ENCODE measurements around the gene ACTR3C.

GRCh38 chr7:150340024-150340749, 16.8 kb upstream of the ACTR3C start:
- TF ChIP-seq EZH2phosphoT487 (IDR thresholded peaks at IDR 0.05; ENCODE audit: unreplicated experiment) = no peak
- no peak for TF ChIP-seq CTCF (conservative IDR thresholded peaks at IDR 0.05; ENCODE audit: low read depth in 2 of 2)
- TF ChIP-seq ETS1 (IDR thresholded peaks at IDR 0.05) = no peak
- no peak for TF ChIP-seq EZH2 (IDR thresholded peaks at IDR 0.05; ENCODE audit: low read depth, unreplicated experiment)
- no peak for TF ChIP-seq CREB1 (CRISPR knock-in tag; IDR thresholded peaks at IDR 0.05; ENCODE audit: low read depth)
- TF ChIP-seq JUNB (IDR thresholded peaks at IDR 0.05; ENCODE audit: unreplicated experiment) = no peak
- TF ChIP-seq REST (IDR thresholded peaks at IDR 0.05; ENCODE audit: unreplicated experiment) = no peak
- no peak for TF ChIP-seq ZNF114 (CRISPR knock-in tag; IDR thresholded peaks at IDR 0.05)
